Nephron progenitor cell (in vitro differentiated cells): Measurements from ENCODE around the gene LRRC74A.

Experiments used
- DNase-seq: peaks from one replicate; pipeline ENCODE4 v3.0.0; 2021
- H3K27ac Mint-ChIP-seq: 2 replicates; pipeline ENCODE4 v1.8.0; 2021; ENCODE audit warnings: mild to moderate bottlenecking, moderate library complexity, mixed read lengths
- H3K27me3 Mint-ChIP-seq: 2 replicates; pipeline ENCODE4 v1.8.0; 2021; ENCODE audit warnings: mild to moderate bottlenecking, low read depth, mixed read lengths; ENCODE audit not compliant: poor library complexity
- H3K36me3 Mint-ChIP-seq: 2 replicates; pipeline ENCODE4 v1.8.0; 2021; ENCODE audit warnings: low read depth, mixed read lengths
- H3K4me1 Mint-ChIP-seq: 2 replicates; pipeline ENCODE4 v1.8.0; 2021; ENCODE audit warnings: mixed read lengths
- H3K4me3 Mint-ChIP-seq: 2 replicates; pipeline ENCODE4 v1.8.0; 2021; ENCODE audit warnings: mild to moderate bottlenecking, moderate library complexity, mixed read lengths
- H3K9me3 Mint-ChIP-seq: 2 replicates; pipeline ENCODE4 v1.8.0; 2021; ENCODE audit warnings: mild to moderate bottlenecking, moderate library complexity, mixed read lengths
- TF ChIP-seq, protein P1 (sequence below): fragments of 200-600 bp; sonication (generic); IDR thresholded peaks from 2 replicates; pipeline ENCODE4 v1.5.0; 2021; ENCODE audit warnings: antibody characterized with exemption

LRRC74A gene

GRCh38 chr14:76832503-76832988 is 6.3 kb downstream of the LRRC74A start:
- peaks cover 10% of the 10 kb centered on the region for H3K27me3 Mint-ChIP-seq
- H3K4me1 Mint-ChIP-seq = peaks cover 43% of the 10 kb centered on the region
- H3K4me3 Mint-ChIP-seq = no peak overlapping the region
- H3K9me3 Mint-ChIP-seq = no peaks in the 10 kb centered on the region
- DNase-seq = no peak
- TF ChIP-seq, protein P1, sequence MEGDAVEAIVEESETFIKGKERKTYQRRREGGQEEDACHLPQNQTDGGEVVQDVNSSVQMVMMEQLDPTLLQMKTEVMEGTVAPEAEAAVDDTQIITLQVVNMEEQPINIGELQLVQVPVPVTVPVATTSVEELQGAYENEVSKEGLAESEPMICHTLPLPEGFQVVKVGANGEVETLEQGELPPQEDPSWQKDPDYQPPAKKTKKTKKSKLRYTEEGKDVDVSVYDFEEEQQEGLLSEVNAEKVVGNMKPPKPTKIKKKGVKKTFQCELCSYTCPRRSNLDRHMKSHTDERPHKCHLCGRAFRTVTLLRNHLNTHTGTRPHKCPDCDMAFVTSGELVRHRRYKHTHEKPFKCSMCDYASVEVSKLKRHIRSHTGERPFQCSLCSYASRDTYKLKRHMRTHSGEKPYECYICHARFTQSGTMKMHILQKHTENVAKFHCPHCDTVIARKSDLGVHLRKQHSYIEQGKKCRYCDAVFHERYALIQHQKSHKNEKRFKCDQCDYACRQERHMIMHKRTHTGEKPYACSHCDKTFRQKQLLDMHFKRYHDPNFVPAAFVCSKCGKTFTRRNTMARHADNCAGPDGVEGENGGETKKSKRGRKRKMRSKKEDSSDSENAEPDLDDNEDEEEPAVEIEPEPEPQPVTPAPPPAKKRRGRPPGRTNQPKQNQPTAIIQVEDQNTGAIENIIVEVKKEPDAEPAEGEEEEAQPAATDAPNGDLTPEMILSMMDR = no peak
- no peaks in the 10 kb centered on the region for H3K36me3 Mint-ChIP-seq
- H3K27ac Mint-ChIP-seq = no peak overlapping the region

- no peaks in the 10 kb centered on the region for H3K36me3 Mint-ChIP-seq
- H3K27me3 Mint-ChIP-seq = peaks cover 10% of the 10 kb centered on the region
- H3K4me3 Mint-ChIP-seq = no peak overlapping the region
- DNase-seq = no peak
- no peak overlapping the region for H3K27ac Mint-ChIP-seq
- TF ChIP-seq, protein P1 = no peak
- H3K4me1 Mint-ChIP-seq = peaks cover 39% of the 10 kb centered on the region
- no peaks in the 10 kb centered on the region for H3K9me3 Mint-ChIP-seq
Observed at GRCh38 chr14:76833011-76833410, 6.8 kb downstream of the LRRC74A start.

DNA sequence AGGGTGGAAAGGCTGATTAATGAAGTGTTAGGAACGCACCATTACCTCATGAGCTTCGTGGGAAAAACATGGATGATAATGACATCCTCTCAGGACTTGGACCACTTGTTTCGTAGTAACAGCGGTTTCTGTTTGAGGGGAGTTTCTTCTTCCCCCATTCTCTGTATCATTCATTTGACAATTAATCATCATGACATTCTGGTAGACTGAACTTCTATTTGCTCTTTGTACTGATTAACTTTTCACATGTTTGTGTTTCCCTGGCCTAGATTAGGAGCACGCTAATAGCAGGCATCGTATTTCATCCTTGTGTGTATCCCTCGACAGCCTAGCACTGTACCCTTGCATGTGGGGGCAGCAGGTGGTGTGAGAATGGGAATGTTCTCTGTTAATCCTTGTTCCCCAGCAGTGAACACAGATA is 8.0 kb downstream of the LRRC74A start:
- DNase-seq = no peak
- H3K4me1 Mint-ChIP-seq = peaks cover 26% of the 10 kb centered on the region
- H3K4me3 Mint-ChIP-seq = no peak overlapping the region
- TF ChIP-seq, protein P1 = no peak
- H3K27me3 Mint-ChIP-seq = peaks cover 13% of the 10 kb centered on the region
- peaks cover 4% of the 10 kb centered on the region for H3K9me3 Mint-ChIP-seq
- H3K27ac Mint-ChIP-seq = peak overlapping the region; percentile 65
- no peaks in the 10 kb centered on the region for H3K36me3 Mint-ChIP-seq

GRCh38 chr14:76836029-76836630 is 9.9 kb downstream of the LRRC74A start:
- Mint-ChIP-seq H3K27ac (no peak overlapping the region), H3K27me3 (peaks cover 19% of the 10 kb centered on the region), H3K4me3 (no peak overlapping the region), H3K4me1 (peaks cover 19% of the 10 kb centered on the region), H3K36me3 (no peaks in the 10 kb centered on the region), H3K9me3 (peaks cover 4% of the 10 kb centered on the region)
- DNase-seq = no peak
- TF ChIP-seq, protein P1 = no peak

- no peaks in the 10 kb centered on the region for H3K36me3 Mint-ChIP-seq
- no peak overlapping the region for H3K4me3 Mint-ChIP-seq
- DNase-seq = no peak
- TF ChIP-seq, protein P1 = no peak
- H3K9me3 Mint-ChIP-seq = peaks cover 4% of the 10 kb centered on the region
- peaks cover 19% of the 10 kb centered on the region for H3K27me3 Mint-ChIP-seq
- H3K4me1 Mint-ChIP-seq = peaks cover 19% of the 10 kb centered on the region
- no peak overlapping the region for H3K27ac Mint-ChIP-seq
Observed at GRCh38 chr14:76837524-76837923, 11.3 kb downstream of the LRRC74A start.

- TF ChIP-seq, protein P1 = no peak
- H3K4me3 Mint-ChIP-seq = no peak overlapping the region
- H3K27ac Mint-ChIP-seq = no peak overlapping the region
- no peaks in the 10 kb centered on the region for H3K36me3 Mint-ChIP-seq
- H3K4me1 Mint-ChIP-seq = no peaks in the 10 kb centered on the region
- DNase-seq = no peak
- H3K9me3 Mint-ChIP-seq = peaks cover 4% of the 10 kb centered on the region
- peaks cover 32% of the 10 kb centered on the region for H3K27me3 Mint-ChIP-seq
Observed at GRCh38 chr14:76842414-76842813, 16.2 kb downstream of the LRRC74A start.
